HG03108 (cell line): ENCODE data around the gene IMPACT.

Source experiments
- ATAC-seq: cut with Tn5 transposase; IDR thresholded peaks from one replicate; pipeline ENCODE4 v1.9.1; 2021; ENCODE audit warnings: moderate library complexity; ENCODE audit not compliant: unreplicated experiment

Gene IMPACT

DNA sequence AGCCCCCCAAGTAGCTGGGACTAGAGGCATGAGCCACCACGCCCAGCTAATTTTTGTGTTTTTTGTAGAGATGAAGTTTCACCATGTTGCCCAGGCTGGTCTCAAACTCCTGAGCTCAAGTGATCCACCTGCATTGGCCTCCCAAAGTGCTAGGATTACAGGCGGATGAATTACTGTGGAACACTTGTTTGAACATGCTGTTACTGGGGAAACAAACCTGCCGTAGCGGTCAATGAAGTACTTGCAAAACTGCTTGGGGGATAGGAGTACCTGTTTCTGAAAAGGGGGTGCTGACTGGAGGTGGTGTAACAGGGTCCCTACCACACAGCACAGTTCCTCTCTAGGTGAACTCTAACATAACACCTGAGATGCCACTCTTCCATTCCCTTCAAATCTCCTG is 5.9 kb upstream of the IMPACT start:
- ATAC-seq, result no peak

GRCh38 chr18:24421831-24422230 is 4.6 kb upstream of the IMPACT start:
- ATAC-seq, result no peak

- no peak for ATAC-seq
Observed at GRCh38 chr18:24426073-24426397, 435 bp upstream of the IMPACT start.

DNA sequence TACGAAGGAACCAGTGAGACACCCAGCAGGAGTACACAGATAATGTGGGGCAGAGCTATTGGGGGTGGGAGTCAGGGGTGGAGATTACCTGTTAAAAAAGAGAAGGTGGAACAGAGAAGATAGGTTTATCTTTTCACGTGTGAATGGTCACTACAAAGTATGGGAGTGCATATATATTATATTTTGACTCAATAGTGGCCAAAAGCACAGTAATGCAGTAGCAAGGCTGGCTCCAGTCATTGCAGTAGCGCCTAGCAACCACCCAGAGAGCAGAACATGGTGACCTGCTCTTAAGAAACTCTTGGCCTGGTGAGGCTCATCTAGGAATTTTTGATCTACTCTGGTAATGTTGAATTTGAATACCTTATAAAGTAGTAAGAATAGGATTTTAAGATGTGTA is 1.0 kb downstream of the IMPACT start:
- no peak for ATAC-seq

GRCh38 chr18:24428709-24429108 is 2.2 kb downstream of the IMPACT start:
- ATAC-seq, result no peak

GRCh38 chr18:24429188-24429587 is 2.7 kb downstream of the IMPACT start:
- ATAC-seq, result no peak

- no peak for ATAC-seq
Observed at GRCh38 chr18:24432618-24433017, 6.1 kb downstream of the IMPACT start.

- no peak for ATAC-seq
Observed at GRCh38 chr18:24436939-24437338, 10.5 kb downstream of the IMPACT start.

DNA sequence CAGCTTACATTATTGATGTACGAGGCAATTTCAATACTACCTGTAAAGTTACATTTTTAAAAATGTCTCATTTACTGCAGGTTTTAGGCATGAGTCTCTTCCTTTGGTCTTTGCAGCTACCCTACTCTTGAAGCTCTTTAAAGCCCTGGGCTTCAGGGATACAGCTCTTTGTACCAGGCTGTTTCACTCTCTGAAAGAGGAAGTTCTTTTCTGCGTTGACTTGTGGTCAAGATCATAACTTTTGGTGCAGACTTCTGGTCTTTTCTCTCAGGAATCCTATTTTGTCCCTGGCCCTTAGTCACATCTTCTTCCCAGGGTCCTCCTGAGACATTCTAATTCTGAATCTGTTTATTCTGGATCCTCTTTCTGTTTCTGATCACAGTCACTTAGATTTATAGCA is 17.4 kb downstream of the IMPACT start:
- ATAC-seq, result peak; percentile 74

GRCh38 chr18:24446453-24446852 is 20.0 kb downstream of the IMPACT start:
- ATAC-seq, result no peak

DNA sequence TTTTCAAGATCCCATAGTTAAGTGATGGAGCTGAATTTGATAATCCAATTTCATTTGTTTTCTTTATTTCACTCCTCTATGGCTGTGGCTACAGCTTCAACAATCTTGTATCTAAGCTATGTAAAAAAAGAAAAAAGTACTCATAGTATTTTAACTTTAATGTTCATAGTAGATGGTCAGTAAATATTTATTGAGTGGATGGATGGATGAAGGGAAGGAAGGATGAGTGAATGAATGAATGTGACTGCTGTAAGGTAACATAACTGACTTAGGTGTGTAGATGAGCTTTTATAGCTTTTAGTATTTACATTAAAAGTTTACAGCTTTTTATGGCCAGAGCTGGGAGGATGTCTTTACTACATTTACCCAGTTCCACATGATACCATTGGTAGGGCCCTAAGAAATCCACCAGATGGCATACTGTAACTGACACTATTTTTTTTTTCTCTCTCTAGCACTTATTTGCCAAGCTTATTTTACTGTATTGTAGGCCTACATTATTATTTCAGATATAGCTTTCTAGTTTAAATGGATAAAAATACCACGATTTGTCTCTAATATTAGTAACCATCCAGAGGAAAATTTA is 20.6 kb downstream of the IMPACT start:
- ATAC-seq, result no peak

DNA sequence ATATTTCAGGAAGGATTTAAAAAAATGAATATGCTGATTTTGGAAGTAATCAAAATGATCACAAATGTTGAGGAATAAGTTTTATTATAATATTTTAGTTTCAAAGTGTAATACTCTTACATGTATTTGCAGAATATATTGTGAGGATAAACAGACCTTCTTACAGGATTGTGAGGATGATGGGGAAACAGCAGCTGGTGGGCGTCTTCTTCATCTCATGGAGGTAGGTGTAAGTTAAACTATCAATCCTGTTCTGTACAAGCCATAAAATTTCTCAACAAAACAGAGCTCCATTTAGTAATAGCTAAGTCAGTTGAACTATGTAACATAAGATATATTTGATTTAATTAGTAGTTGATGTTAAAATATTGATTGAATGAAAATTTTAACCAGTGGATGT is 21.5 kb downstream of the IMPACT start:
- no peak for ATAC-seq

GRCh38 chr18:24456549-24456948 is 30.1 kb downstream of the IMPACT start:
- ATAC-seq, result peak; percentile 69

DNA sequence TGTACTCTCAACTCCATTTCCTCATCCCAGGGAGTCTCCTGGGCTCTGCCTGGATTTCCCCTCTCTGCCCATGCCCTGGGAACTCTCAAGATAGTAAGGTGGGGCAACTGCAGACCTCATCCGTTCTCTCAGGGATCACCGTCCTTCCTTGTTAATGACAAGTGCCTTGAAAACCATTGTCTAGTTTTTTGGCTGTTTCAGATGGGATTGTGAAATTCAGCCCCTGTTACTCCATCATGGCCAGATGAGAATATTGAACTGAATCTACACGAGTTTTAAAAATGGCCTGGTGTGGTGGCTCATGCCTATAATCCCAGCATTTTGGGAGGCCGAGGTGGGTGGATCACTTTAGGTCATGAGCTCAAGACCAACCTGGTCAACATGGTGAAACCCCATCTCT is 33.3 kb downstream of the IMPACT start:
- ATAC-seq, result no peak

DNA sequence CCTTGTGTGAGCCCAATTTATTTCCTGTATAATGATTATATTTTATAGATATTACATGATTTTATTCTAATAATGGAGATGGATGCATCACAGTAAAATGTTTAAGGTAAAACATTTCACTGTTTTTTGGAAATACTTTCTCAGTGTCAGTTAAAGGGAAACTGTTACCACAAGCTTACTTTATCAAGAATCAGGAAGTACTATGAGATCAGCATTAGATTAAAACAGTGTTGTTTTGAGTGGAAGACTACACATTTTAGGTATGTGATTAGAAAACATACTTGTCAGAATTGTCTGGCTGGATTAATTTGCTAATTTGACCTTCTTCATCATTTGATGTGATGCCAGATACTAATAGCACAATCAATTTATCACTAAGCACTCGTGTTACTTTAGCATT is 33.9 kb downstream of the IMPACT start, which contains the start of gene HRH4:
HRH4 (plus strand) TSS at position 250 of the 400 bp plus-strand sequence; CDS start at position 342, 92 bp downstream.
- ATAC-seq, result no peak

- ATAC-seq, result no peak
Observed at GRCh38 chr18:24461996-24462395, 35.5 kb downstream of the IMPACT start.

DNA sequence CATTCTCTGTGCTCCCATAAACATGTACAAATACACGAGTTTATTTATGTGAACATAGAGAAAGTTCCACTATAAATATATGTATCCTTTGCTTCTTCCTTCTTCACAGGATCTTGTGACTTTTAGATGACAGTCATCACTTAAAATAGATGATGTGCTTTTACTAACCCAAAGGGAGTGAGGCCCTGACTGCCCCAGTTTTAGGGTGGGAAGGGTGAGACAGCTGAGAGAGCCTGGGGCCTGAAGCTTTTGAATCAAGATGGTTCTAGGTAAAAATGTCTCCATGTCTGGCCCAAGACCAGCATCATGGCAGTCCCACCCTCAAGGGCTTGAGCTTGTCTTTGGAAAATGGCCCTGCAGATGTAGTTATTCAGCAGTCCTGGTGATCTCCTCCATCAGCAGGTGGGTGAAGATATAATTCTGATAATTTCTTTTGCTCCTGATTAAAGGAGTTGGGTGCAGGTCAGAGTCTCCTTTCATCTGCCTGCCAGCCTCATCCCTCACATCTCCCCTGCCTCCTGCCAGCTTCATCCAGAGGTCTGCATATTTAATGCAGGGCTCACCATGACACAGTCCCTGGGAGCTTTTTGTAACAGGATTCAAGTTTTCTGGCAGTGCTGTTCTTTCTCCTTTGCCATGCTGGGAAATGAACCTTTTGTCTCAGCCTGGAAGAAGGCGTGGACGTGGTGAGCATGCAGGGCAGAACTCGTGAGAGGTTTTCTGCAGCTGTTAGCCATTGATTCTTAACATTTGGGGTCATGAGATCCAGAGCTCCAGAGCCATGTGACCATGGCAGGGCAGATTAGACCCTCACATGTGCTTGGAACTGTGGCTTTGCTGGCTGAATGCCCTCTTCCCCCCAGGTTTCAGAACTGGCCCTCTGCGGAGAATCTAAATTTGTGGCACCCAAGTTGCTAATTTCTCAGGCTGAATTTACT is 36.6 kb downstream of the IMPACT start:
- ATAC-seq, result no peak

- ATAC-seq, result no peak
Observed at GRCh38 chr18:24465486-24465885, 39.0 kb downstream of the IMPACT start.

- no peak for ATAC-seq
Observed at GRCh38 chr18:24466771-24467170, 40.3 kb downstream of the IMPACT start.

- ATAC-seq, result no peak
Observed at GRCh38 chr18:24470022-24470618, 43.6 kb downstream of the IMPACT start.

DNA sequence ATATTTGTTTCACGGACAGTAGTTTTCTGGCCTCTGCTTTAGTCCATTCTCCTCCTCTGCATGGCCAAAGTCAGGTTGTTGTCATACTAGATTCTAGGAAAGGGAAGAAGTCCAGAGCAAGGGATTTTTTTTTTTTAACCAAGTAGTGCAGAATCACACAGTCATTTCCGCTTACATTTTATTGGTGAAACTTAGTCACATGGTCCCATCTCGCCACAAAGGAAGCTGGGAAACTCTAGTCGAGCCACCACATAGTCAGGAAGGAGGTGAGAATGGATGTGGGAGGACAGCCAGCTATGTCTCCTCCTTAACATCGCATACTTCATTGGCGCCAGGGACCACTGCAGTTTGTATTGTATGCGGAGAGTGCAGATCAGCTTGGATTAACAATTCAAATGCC is 44.3 kb downstream of the IMPACT start:
- ATAC-seq, result no peak

DNA sequence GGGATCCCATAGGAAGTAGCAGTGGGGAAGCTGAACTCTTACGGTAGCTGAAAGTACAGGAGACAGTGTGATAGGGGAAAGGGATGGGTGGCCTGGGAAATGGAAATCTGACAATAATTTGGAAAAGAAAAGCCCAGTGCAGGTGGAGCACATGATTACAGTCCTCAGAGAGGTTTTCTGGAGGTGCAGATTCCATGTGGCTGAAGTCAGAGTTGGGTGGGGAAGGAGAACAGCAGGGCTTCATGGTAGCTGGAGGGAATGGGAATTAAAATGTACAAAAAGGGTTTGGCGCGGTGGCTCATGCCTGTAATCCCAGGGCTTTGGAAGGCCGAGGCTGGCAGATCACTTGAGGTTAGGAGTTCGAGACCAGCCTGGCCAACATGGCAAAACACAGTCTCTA is 46.1 kb downstream of the IMPACT start:
- ATAC-seq, result no peak
